Measurements from ENCODE around the gene NR2E1.

Gene NR2E1

GRCh38 chr6:108175592-108176279 is 9.9 kb downstream of the NR2E1 start:
- DNase-seq (ENCODE audit: low spot score), result no peak
- H3K27ac ChIP-seq, result no peak overlapping the region
- POLR2A ChIA-PET (ENCODE audit: low non-redundant PET), result no interaction called here
- TF ChIP-seq CTCF (conservative IDR thresholded peaks at IDR 0.05; ENCODE audit: low read depth), result no peak
- CTCF ChIA-PET, result interaction anchor here (1.2 kb wide), 1 partner anchor 13 kb away, joined by 3 read pairs; no protein-coding TSS in a partner anchor

- TF ChIP-seq CTCF (conservative IDR thresholded peaks at IDR 0.05; ENCODE audit: low read depth), result no peak
Measured at GRCh38 chr6:108176281-108177089, 10.7 kb downstream of the NR2E1 start.

GRCh38 chr6:108179741-108180140 is 13.9 kb downstream of the NR2E1 start:
- no peak for TF ChIP-seq CTCF (conservative IDR thresholded peaks at IDR 0.05; ENCODE audit: low read depth)
- H3K27ac ChIP-seq, result no peak overlapping the region
- DNase-seq (ENCODE audit: low spot score), result no peak
- ChIA-PET POLR2A (ENCODE audit: low non-redundant PET) (no interaction called here), CTCF (interaction anchor here (0.7 kb wide), 1 partner anchor 223 kb away, joined by 3 read pairs; no protein-coding TSS in a partner anchor)

More at GRCh38 chr6:108176281-108177089, 10.7 kb downstream of the NR2E1 start:
- ChIA-PET POLR2A (ENCODE audit: low non-redundant PET) (no interaction called here), CTCF (no interaction called here)
- H3K27ac ChIP-seq, result no peak overlapping the region
- no peak for DNase-seq (ENCODE audit: low spot score)

- no peak for DNase-seq (ENCODE audit: low spot score)
- TF ChIP-seq CTCF (conservative IDR thresholded peaks at IDR 0.05; ENCODE audit: low read depth), result no peak
- POLR2A ChIA-PET (ENCODE audit: low non-redundant PET), result no interaction called here
- H3K27ac ChIP-seq, result no peak overlapping the region
- CTCF ChIA-PET, result interaction anchor here (0.7 kb wide), 1 partner anchor 222 kb away, joined by 3 read pairs; no protein-coding TSS in a partner anchor
Measured at GRCh38 chr6:108180266-108180665, 14.4 kb downstream of the NR2E1 start.

- no peak for DNase-seq (ENCODE audit: low spot score)
- no peak for TF ChIP-seq CTCF (conservative IDR thresholded peaks at IDR 0.05; ENCODE audit: low read depth)
- ChIA-PET CTCF (no interaction called here), POLR2A (ENCODE audit: low non-redundant PET) (no interaction called here)
- H3K27ac ChIP-seq, result no peak overlapping the region
Measured at GRCh38 chr6:108180776-108181175, 15.0 kb downstream of the NR2E1 start.

- no peak overlapping the region for H3K27ac ChIP-seq
- DNase-seq (ENCODE audit: low spot score), result no peak
- CTCF ChIA-PET, result no interaction called here
- POLR2A ChIA-PET (ENCODE audit: low non-redundant PET), result no interaction called here
- TF ChIP-seq CTCF (conservative IDR thresholded peaks at IDR 0.05; ENCODE audit: low read depth), result no peak
Measured at GRCh38 chr6:108186226-108186625, 20.4 kb downstream of the NR2E1 start.
